ENCODE results near the gene PAK6. TPM values are rescaled to one million over a fixed set of nuclear protein-coding genes. Genes with fewer than 3 reads are reported as not detected.

PAK6 gene
- total RNA-seq, 1 donor from 2014 or later: 0.27 TPM

DNA sequence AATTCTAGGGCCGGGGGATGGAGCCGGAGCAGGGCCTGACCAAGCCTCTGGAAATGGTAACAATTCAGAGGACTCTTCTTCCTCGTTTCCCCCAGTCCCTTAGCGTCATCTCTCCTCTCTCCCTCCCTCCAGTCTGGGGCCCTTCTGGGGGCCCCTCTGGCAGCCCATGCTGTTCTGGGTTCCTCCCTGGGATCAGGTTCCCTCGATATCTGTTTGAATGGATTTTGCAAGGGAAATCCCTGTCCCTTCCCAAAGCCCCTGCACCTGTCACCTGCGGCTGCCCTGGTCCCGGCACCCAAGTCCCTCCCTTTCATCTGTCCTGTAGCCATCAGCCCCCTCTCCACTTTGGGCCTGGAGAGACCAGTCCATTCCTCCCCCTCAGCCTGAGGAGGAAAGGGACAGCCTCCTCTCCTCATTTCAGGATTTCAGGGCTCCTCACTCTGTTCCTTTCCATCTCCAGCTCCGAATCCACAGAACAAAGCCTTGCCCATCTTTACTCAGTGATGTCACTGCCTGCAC, 70.5 kb downstream of the PAK6 start:
- Mint-ChIP-seq H3K9me3 (no peaks in the 10 kb centered on the region), H3K27ac (peak overlapping the region; percentile 97), H3K4me1 (ENCODE audit: low read depth) (peaks cover 29% of the 10 kb centered on the region), H3K4me3 (ENCODE audit: low read depth) (peak overlapping the region; percentile 90), H3K27me3 (ENCODE audit: low read depth) (peaks cover 23% of the 10 kb centered on the region), H3K36me3 (ENCODE audit: low read depth) (no peaks in the 10 kb centered on the region)
- intact Hi-C loops (cut with micrococcal nuclease): loop anchor here (10.0 kb wide), 1 partner anchor 685 kb away; no protein-coding TSS in a partner anchor
- DNase-seq (ENCODE audit: low spot score): no peak

DNA sequence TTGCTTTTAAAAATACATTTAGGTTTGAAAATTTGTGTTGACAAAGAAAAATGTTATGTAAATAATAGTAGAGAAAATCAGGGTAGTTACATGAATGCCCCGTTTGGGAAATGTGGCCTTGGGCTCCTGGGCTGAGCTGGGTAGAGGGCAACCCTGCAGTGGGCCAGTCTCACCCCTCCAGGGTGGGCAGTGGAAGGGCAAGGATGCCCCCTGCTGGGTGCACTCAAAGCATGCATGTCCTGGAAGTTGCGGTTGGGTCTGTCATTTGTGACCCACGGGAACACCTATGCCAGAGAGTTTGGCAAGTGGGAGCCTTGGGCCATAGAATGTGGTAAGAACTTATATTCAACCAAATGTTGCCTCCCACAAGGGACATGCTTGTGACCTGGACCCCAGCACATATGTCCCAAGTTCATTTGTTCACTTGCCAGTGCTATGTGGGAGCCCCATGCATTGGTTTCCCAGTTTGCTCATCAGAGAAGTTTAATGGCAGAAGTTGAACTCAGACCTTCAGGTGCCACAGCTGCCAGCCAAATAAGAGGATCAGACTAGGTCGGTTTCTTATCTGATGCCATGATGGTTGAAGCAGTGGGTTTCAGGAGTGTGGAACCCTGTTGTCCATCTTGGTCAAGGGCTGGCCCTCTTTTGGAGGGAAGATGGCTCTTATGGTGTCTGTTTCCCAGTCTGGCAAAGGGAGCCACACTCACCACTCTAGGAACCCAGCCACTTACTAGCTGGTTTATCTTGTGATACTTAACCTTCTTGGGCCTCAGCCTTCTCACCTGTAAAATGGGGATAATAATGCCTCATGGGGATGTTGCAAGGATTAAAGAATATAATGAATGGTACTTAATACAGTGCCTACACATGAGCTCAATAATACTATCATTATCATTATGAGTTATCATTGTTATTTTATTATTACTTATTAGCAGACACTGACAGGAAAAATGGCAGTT, 71.4 kb downstream of the PAK6 start:
- H3K4me1 Mint-ChIP-seq (ENCODE audit: low read depth): peaks cover 26% of the 10 kb centered on the region
- peak; percentile 48 for DNase-seq (ENCODE audit: low spot score)
- no peaks in the 10 kb centered on the region for H3K9me3 Mint-ChIP-seq
- H3K4me3 Mint-ChIP-seq (ENCODE audit: low read depth): peak overlapping the region; percentile 64
- no peaks in the 10 kb centered on the region for H3K36me3 Mint-ChIP-seq (ENCODE audit: low read depth)
- intact Hi-C loops (cut with micrococcal nuclease): loop anchor here (1.0 kb wide), 1 partner anchor 31 kb away; no protein-coding TSS in a partner anchor
- H3K27me3 Mint-ChIP-seq (ENCODE audit: low read depth): peaks cover 24% of the 10 kb centered on the region
- peak overlapping the region; percentile 21 for H3K27ac Mint-ChIP-seq

DNA sequence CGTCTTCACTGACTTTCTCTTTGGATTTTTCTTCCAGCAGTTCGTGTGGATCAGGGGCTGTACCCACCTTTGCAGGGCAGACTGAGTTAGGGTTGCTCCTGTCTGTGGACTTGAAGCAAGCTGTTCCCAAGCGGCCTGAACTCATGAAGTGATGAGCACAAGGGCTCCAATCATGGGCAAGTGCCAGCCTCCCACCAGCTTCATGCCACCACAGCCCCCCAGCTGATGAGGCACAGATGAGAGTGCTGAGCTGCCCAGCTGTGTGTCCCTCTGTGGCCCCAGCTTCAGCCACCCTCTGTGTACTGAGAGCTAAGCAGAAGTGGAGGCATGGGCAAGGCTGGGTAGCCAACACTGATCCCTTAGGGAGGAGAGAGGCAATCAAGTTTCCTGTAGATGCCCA, 72.1 kb downstream of the PAK6 start:
- H3K9me3 Mint-ChIP-seq: no peaks in the 10 kb centered on the region
- peaks cover 31% of the 10 kb centered on the region for H3K27me3 Mint-ChIP-seq (ENCODE audit: low read depth)
- H3K4me1 Mint-ChIP-seq (ENCODE audit: low read depth): peaks cover 24% of the 10 kb centered on the region
- H3K4me3 Mint-ChIP-seq (ENCODE audit: low read depth): no peak overlapping the region
- H3K27ac Mint-ChIP-seq: no peak overlapping the region
- DNase-seq (ENCODE audit: low spot score): no peak
- intact Hi-C loops (cut with micrococcal nuclease): loop anchor here (1.0 kb wide), 1 partner anchor 32 kb away; no protein-coding TSS in a partner anchor
- H3K36me3 Mint-ChIP-seq (ENCODE audit: low read depth): no peaks in the 10 kb centered on the region

DNA sequence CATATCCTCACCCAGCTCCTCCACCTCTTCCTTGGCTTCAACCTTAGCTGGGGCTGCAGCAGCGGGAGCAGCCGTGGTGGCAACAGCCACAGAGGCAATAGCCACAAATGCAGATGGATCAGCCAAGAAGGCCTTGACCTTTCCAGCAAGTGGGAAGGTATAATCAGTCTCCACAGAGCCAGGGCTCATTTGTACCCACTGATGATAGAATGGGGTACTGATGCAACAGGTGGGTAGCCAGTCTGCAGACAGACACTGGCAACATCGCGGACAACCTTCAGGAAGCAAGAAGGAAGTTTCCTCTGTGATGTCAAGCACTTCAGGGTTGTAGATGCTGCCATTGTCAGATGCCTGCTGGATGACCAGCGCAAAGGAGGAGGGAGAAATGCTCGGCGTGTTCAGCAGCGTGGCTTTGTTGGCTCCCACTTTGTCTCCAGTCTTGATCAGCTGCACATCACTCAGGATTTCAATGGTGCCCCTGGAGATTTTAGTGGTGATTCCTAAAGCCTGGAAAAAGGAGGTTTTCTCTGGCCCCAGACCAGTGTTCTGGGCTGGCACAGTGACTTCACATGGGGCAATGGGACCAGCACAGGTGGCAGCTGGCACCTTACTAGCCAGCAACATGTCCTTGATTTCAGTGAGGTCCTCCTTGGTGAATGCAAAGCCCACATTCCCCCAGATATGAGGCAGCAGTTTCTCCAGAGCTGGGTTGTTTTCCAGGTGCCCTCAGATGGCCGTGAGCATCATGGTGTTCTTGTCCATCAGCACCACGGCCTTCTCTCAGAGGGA, 73.7 kb downstream of the PAK6 start:
- Mint-ChIP-seq H3K27me3 (ENCODE audit: low read depth) (peaks cover 42% of the 10 kb centered on the region), H3K4me3 (ENCODE audit: low read depth) (no peak overlapping the region), H3K4me1 (ENCODE audit: low read depth) (peaks cover 16% of the 10 kb centered on the region), H3K9me3 (no peaks in the 10 kb centered on the region), H3K36me3 (ENCODE audit: low read depth) (no peaks in the 10 kb centered on the region), H3K27ac (no peak overlapping the region)
- intact Hi-C loops (cut with micrococcal nuclease): no loop called here
- DNase-seq (ENCODE audit: low spot score): no peak

GRCh38 chr15:40313531-40314398, 74.9 kb downstream of the PAK6 start:
- DNase-seq (ENCODE audit: low spot score): no peak
- Mint-ChIP-seq H3K36me3 (ENCODE audit: low read depth) (no peaks in the 10 kb centered on the region), H3K9me3 (no peaks in the 10 kb centered on the region), H3K27ac (no peak overlapping the region), H3K4me3 (ENCODE audit: low read depth) (no peak overlapping the region), H3K4me1 (ENCODE audit: low read depth) (peaks cover 14% of the 10 kb centered on the region), H3K27me3 (ENCODE audit: low read depth) (peaks cover 45% of the 10 kb centered on the region)
- intact Hi-C loops (cut with micrococcal nuclease): no loop called here

DNA sequence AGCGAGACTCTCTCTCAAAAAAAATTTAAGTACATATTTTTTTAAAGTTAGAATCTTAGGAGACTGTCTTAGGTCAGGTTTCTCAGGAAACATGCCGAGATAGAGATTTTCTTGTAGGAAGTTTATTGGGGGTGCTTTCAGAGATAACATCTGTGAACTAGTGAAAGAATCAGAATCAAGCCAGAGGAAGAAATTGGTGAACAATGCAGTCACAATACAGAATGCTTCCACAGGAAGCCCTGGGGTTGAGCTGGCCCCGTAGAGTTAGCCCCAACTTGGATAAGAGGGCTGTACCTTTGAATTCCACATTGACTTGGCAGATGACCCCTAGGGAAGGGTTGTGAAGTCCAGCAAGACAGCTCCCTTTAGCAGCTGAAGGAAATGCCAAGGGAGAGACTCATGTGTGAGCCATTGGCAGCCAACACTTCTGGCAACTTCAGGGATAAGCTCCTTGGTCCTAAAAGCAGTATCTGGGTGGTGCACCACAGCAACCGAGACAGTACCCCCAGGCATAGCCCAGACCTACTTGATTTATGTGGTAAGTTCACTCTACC, 75.9 kb downstream of the PAK6 start:
- intact Hi-C loops (cut with micrococcal nuclease): no loop called here
- H3K27me3 Mint-ChIP-seq (ENCODE audit: low read depth): peaks cover 52% of the 10 kb centered on the region
- H3K27ac Mint-ChIP-seq: no peak overlapping the region
- no peaks in the 10 kb centered on the region for H3K36me3 Mint-ChIP-seq (ENCODE audit: low read depth)
- H3K4me1 Mint-ChIP-seq (ENCODE audit: low read depth): peaks cover 8% of the 10 kb centered on the region
- DNase-seq (ENCODE audit: low spot score): no peak
- no peaks in the 10 kb centered on the region for H3K9me3 Mint-ChIP-seq
- no peak overlapping the region for H3K4me3 Mint-ChIP-seq (ENCODE audit: low read depth)

DNA sequence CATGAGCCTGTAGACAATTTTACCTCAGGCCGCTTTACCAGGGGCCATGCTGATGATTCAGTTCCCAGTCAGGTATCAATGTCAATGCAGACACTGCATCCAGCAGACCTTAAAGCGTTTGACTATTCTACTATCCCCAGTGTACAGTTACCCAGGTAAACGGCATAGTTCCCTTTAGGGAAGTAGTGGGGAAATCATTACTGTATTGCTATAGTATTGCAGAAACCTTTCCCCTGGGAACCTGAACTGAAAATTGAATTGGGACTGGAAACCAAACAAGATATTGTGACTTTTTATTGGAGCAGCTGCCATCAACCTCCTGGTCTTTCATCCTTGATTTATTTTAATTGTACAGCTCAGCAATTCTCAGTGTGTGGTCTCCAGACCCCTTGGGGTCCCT, 78.1 kb downstream of the PAK6 start:
- peaks cover 12% of the 10 kb centered on the region for H3K4me1 Mint-ChIP-seq (ENCODE audit: low read depth)
- H3K36me3 Mint-ChIP-seq (ENCODE audit: low read depth): no peaks in the 10 kb centered on the region
- H3K9me3 Mint-ChIP-seq: no peaks in the 10 kb centered on the region
- no peak for DNase-seq (ENCODE audit: low spot score)
- intact Hi-C loops (cut with micrococcal nuclease): no loop called here
- no peak overlapping the region for H3K4me3 Mint-ChIP-seq (ENCODE audit: low read depth)
- H3K27me3 Mint-ChIP-seq (ENCODE audit: low read depth): peaks cover 53% of the 10 kb centered on the region
- no peak overlapping the region for H3K27ac Mint-ChIP-seq

DNA sequence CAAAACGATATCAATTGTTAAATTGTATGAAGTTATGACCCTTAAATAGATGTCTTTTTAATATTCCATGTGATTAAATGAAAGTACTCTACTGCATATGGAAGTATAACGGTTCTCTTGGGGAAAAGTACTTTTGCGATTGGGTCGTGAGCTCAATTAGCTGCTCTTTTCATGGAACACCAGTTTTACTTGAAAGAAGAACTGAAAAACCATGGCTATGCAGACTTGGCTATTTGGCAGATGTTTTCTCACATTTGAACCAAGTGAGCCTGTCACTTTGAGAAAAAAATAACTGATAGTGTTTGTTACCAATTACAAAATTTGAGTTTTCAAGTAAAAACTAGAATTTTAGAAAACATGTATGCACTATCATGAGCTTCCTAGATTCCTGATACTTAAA, 78.7 kb downstream of the PAK6 start:
- H3K9me3 Mint-ChIP-seq: no peaks in the 10 kb centered on the region
- no peak for DNase-seq (ENCODE audit: low spot score)
- H3K27ac Mint-ChIP-seq: no peak overlapping the region
- peaks cover 51% of the 10 kb centered on the region for H3K27me3 Mint-ChIP-seq (ENCODE audit: low read depth)
- H3K4me1 Mint-ChIP-seq (ENCODE audit: low read depth): peaks cover 14% of the 10 kb centered on the region
- intact Hi-C loops (cut with micrococcal nuclease): no loop called here
- H3K4me3 Mint-ChIP-seq (ENCODE audit: low read depth): no peak overlapping the region
- no peaks in the 10 kb centered on the region for H3K36me3 Mint-ChIP-seq (ENCODE audit: low read depth)

GRCh38 chr15:40320409-40320808, 81.5 kb downstream of the PAK6 start:
- DNase-seq (ENCODE audit: low spot score): no peak
- H3K4me1 Mint-ChIP-seq (ENCODE audit: low read depth): peaks cover 16% of the 10 kb centered on the region
- no peaks in the 10 kb centered on the region for H3K9me3 Mint-ChIP-seq
- intact Hi-C loops (cut with micrococcal nuclease): no loop called here
- H3K27me3 Mint-ChIP-seq (ENCODE audit: low read depth): peaks cover 40% of the 10 kb centered on the region
- peaks cover 5% of the 10 kb centered on the region for H3K36me3 Mint-ChIP-seq (ENCODE audit: low read depth)
- H3K4me3 Mint-ChIP-seq (ENCODE audit: low read depth): no peak overlapping the region
- H3K27ac Mint-ChIP-seq: no peak overlapping the region

DNA sequence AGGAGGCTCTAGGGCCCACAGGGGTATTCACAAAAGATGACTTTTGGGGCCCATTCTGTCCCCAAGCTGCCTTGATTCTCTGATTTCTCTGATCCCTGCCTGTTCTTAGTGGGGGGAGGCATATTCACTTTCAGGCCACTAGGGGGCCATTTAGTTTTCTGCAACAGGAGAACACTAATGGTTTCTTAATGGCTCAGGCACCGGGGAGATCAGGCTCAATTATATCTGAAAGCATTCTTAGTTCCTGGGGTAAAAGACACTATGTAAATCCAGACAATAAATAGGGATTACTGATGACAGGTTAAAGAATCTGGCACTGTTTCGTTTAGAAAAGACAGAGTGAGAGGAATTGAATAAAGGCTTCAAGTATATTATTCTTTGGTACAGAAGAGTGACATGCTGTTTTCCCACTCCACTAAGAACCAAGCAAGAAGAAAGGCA, 82.1 kb downstream of the PAK6 start:
- Mint-ChIP-seq H3K36me3 (ENCODE audit: low read depth) (peaks cover 6% of the 10 kb centered on the region), H3K4me3 (ENCODE audit: low read depth) (no peak overlapping the region), H3K9me3 (no peaks in the 10 kb centered on the region), H3K27me3 (ENCODE audit: low read depth) (peaks cover 35% of the 10 kb centered on the region), H3K27ac (no peak overlapping the region), H3K4me1 (ENCODE audit: low read depth) (peaks cover 17% of the 10 kb centered on the region)
- peak; percentile 50 for DNase-seq (ENCODE audit: low spot score)
- intact Hi-C loops (cut with micrococcal nuclease): loop anchor here (1.0 kb wide), 3 partner anchors 14 to 101 kb away; partner anchors contain the start of gene PLCB2

- H3K4me3 Mint-ChIP-seq (ENCODE audit: low read depth): peak overlapping the region; percentile 72
- no peak for DNase-seq (ENCODE audit: low spot score)
- intact Hi-C loops (cut with micrococcal nuclease): no loop called here
Measured at GRCh38 chr15:40322531-40323238, 83.8 kb downstream of the PAK6 start.

More at GRCh38 chr15:40322531-40323238, 83.8 kb downstream of the PAK6 start:
- Mint-ChIP-seq H3K27me3 (ENCODE audit: low read depth) (peaks cover 24% of the 10 kb centered on the region), H3K4me1 (ENCODE audit: low read depth) (peaks cover 20% of the 10 kb centered on the region), H3K9me3 (no peaks in the 10 kb centered on the region), H3K27ac (no peak overlapping the region), H3K36me3 (ENCODE audit: low read depth) (peaks cover 12% of the 10 kb centered on the region)
